ENCODE data around the gene ACSM5. TPM values are rescaled to one million over a fixed set of nuclear protein-coding genes. Genes with fewer than 3 reads are reported as not detected.

The ACSM5 gene
- total and polyA plus RNA-seq, 2 of the 8 experiments (the other 6 are each of a cell fraction or from before 2014, with no cell fraction given), result not detected

DNA sequence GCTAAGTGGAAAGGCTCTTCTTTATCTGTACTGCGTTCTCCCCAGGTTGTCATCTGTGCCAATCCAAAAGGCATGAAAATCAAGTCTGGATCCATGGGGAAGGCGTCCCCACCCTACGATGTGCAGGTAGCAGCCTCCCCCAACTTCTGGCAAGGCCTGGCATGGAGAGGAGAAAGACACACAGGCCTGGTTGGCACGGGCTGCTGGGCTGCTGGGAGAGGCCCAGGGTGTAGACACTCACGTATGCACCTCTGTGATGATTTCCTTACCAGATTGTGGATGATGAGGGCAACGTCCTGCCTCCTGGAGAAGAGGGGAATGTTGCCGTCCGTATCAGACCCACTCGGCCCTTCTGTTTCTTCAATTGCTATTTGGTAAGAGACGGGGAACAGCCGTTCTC lies 21.6 kb downstream of the ACSM5 start:
- no peaks in the 10 kb centered on the region for H3K27me3 ChIP-seq (replicated peaks in 1 of 4; ENCODE audit: control insufficient read depth in 3 of 4, extremely low read depth in 1 of 4, insufficient read depth in 3 of 4, low read length in 3 of 4)
- no peak overlapping the region for H2BK120ac ChIP-seq (replicated peaks; ENCODE audit: low read depth, low read length)
- no peak overlapping the region for H3K23ac ChIP-seq (ENCODE audit: insufficient read length)
- no peak overlapping the region for H3K9ac ChIP-seq (replicated peaks in 1 of 4; ENCODE audit: extremely low read depth in 1 of 4, low read depth in 3 of 4, low read length in 3 of 4)
- no peak overlapping the region for H3K4me3 ChIP-seq (ENCODE audit: extremely low read depth in 1 of 4, insufficient read depth in 2 of 4, low read depth in 3 of 4, low read length in 4 of 4)
- H2BK20ac ChIP-seq (ENCODE audit: low read length), result no peak overlapping the region
- no peak overlapping the region for H4K8ac ChIP-seq (ENCODE audit: extremely low read depth, insufficient read depth, low read length)
- H3K36me3 ChIP-seq (ENCODE audit: control insufficient read depth in 2 of 4, insufficient read depth in 4 of 4, low read length in 3 of 4), result no peaks in the 10 kb centered on the region
- FAIRE-seq (no peak), DNase-seq (ENCODE audit: low read depth in 1 of 2, low spot score in 2 of 2) (no peak)
- H2AFZ ChIP-seq (ENCODE audit: low read length), result no peak overlapping the region
- no peaks in the 10 kb centered on the region for H3K9me3 ChIP-seq (ENCODE audit: insufficient read depth in 2 of 2, low read depth in 1 of 2, low read length in 1 of 2)
- no peak overlapping the region for H2BK12ac ChIP-seq (ENCODE audit: low read depth, low read length)
- no peak overlapping the region for H4K91ac ChIP-seq (replicated peaks; ENCODE audit: insufficient read length, low read length)
- no peak overlapping the region for H3K14ac ChIP-seq (ENCODE audit: insufficient read length)
- ChIA-PET POLR2A (ENCODE audit: partially characterized antibody) (no interaction called here), CTCF (ENCODE audit: partially characterized antibody) (no interaction called here)
- H3K18ac ChIP-seq (ENCODE audit: extremely low read depth, low read length), result no peak overlapping the region
- H3K4ac ChIP-seq (replicated peaks; ENCODE audit: insufficient read length, low read depth, low read length), result no peak overlapping the region
- no peak overlapping the region for H3K27ac ChIP-seq (ENCODE audit: low read depth, low read length)
- H3K4me1 ChIP-seq (replicated peaks in 1 of 4; ENCODE audit: control insufficient read depth in 3 of 4, insufficient read depth in 4 of 4, low read length in 3 of 4), result no peaks in the 10 kb centered on the region
- no peak overlapping the region for H2AK5ac ChIP-seq (ENCODE audit: low read depth, low read length)
- 89% methylated on average over 10 of the region's 11 CpGs; no CpG with 5 or more reads in 1 of the 2 experiments for WGBS, 2 experiments (ENCODE audit: extremely low coverage in 1 of 2, insufficient coverage in 1 of 2, insufficient read length in 1 of 2, insufficient replicate concordance in 2 of 2, low coverage in 1 of 2, low lambda C conversion rate in 2 of 2, missing lambda C conversion rate in 1 of 2)
- H3K56ac ChIP-seq (replicated peaks; ENCODE audit: insufficient read length, low read depth, low read length), result no peak overlapping the region
- H3K79me1 ChIP-seq (ENCODE audit: low read depth, low read length), result no peaks in the 10 kb centered on the region
- H4K20me1 ChIP-seq (replicated peaks in 1 of 2; ENCODE audit: control insufficient read depth in 1 of 2, insufficient read depth in 2 of 2, low read length in 2 of 2), result no peaks in the 10 kb centered on the region
- no peaks in the 10 kb centered on the region for H3K79me2 ChIP-seq (ENCODE audit: control insufficient read depth in 1 of 2, insufficient read depth in 2 of 2, low read length in 2 of 2)
- H3K4me2 ChIP-seq (ENCODE audit: insufficient read depth in 1 of 2, low read depth in 2 of 2, low read length in 2 of 2), result no peak overlapping the region
- no peaks in the 10 kb centered on the region for H3K23me2 ChIP-seq (ENCODE audit: low read depth, low read length)
- no peak overlapping the region for H2BK5ac ChIP-seq (ENCODE audit: low read depth, low read length)
- no peak overlapping the region for H2BK15ac ChIP-seq (ENCODE audit: low read length)
- H4K5ac ChIP-seq (ENCODE audit: insufficient read length, low read depth, low read length), result no peak overlapping the region
- TF ChIP-seq HDAC2 (IDR thresholded peaks at IDR 0.05; ENCODE audit: borderline replicate concordance in 1 of 2, low read depth in 2 of 2, low read length in 2 of 2), result no peak
